Stromal cell of bone marrow (primary cell): Measurements from ENCODE around the gene ERCC6.

Experiments
- DNase-seq: peaks from one replicate; pipeline ENCODE4 v3.0.0-alpha.2; 2012; ENCODE audit warnings: low read depth

The ERCC6 gene

DNA sequence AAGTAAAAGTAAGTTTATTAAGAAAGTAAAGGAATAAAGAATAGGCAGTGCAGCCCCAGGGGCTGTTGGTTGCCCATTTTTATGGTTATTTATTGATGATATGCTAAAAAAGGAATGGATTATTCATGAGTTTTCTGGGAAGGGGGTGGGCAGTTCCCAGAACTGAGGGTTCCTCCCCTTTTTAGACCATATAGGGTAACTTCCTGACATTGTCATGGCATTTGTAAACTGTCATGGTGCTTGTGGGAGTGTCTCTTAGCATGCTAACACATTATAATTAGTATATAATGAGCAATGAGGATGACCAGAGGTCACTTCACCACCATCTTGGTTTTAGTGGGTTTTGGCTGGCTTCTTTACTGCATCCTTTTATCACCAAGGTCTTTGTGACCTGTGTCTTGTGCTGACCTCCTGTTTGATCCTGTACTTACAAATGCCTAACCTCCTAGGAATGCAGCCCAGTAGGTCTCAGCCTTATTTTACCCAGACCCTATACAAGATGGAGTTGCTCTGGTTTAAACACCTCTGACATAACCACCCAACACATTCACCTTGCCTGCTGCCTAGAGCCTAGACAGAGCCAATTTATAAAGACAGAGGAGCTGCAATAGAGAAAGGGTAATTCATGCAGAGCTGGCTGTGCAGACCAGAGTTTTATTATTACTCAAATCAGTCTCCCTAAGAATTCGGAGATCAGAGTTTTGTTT, 10.9 kb upstream of the ERCC6 start:
- DNase-seq = no peak

DNA sequence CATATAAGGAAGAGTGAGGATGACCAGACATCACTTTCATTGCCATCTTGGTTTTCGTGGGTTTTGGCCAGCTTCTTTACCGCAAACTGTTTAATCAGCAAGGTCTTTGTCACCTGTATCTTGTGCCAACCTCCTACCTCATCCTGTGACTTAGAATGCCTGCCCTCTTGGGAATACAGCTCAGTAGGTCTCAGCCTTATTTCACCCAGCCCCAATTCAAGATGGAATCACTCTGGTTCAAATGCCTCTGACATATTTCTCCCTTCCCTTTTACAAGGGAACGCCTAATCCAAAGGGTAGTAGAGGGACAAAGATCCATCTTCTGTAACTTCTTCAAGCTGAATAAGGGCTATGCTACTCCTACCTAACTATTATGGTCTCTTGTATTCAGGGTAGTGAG, 4.7 kb upstream of the ERCC6 start:
- no peak for DNase-seq

DNA sequence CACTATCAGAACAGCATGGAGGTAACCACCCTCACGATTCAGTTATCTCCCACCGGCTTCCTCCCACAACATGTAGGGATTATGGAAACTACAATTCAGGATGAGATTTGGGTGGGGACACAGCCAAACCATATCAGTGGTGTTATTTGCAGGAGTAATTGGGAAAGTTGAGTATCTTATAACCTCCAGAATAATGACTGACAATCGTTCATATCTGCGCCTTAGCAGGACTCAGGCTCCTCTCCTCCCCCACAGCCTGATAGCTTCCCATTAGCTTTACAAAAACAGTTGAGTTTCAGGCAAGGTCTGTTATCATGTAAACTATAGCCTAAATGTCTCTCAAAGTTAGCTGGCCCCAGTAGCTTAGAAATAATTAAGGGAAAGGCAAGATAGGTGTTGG, 3.4 kb upstream of the ERCC6 start:
- no peak for DNase-seq

DNA sequence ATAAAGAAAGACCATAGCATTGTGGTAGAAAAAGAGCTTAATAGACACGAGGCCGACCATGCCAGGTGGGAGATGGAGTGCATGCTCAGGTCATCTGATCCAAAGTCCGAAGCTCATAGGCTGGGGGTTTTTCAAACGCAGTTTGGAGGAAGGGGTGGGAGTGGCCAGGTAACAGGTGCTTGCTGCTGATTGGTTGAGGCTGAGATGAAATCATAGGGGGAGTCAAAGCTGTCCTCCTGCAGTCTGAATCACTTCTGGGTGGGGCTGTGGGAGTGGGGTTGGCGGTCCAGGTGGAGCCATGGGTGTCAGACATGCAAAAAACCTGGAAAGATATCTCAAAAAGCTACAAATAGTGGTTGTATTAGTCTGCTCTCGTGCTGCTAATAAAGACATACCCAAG, 2.8 kb upstream of the ERCC6 start:
- DNase-seq = no peak

DNA sequence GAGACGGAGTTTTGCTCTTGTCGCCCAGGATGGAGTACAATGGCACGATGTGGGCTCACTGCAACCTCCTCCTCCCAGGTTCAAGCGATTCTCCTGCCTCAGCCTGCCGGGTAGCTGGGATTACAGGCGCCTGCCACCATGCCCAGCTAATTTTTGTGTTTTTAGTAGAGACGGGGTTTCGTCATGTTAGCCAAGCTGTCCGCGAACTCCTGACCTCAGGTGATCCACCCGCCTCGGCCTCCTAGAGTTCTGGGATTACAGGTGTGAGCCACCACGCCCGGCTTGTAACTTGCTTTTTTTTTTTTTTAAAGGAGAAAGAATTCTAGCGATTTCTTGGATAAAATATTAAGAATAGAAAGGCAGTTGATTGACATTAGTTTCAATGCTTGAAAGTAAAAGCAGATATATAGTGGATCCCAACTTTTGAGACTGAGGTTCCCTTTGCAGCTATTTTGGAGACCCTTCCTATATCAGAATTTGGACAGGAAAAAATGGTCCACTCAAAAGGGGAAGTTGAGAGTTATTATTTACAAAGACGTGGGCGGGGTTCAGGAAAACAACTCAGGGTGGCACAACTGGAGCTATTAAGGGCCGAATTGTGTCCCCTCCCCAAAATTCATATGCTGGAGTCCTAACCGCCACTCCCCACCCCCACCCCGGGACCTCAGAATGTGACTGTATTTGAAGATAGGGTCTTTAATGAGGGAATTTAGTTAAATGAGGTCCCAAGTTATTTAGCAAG, 1.3 kb upstream of the ERCC6 start:
- DNase-seq = no peak

DNA sequence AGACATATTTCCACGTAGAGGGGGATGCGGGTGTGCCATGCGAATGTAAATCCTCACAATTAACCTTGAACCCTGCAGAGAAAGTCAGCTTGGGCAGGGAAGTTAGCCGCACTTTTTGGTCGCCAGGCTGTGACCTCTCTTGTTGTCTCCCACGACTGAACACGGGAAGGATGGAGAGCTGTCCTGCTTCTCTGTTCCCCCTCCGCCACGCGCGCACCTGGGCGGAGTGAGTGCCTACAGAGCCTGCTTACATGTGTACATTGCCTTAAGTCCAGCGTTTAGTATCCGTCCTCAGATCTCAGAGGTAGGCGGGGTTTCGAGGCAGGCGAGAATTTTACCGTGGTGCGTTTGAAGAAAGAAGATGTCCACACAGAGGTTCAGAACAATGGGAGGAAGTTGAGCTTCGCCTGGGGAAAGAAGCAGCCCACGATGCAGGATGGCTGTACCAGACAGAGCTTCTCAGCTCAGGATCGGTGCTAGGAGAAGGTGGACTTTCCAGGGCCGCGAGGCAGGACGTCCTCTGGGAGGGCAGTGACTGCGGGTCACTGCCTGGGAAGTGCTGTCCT, 482 bp upstream of the ERCC6 start:
- DNase-seq = no peak

DNA sequence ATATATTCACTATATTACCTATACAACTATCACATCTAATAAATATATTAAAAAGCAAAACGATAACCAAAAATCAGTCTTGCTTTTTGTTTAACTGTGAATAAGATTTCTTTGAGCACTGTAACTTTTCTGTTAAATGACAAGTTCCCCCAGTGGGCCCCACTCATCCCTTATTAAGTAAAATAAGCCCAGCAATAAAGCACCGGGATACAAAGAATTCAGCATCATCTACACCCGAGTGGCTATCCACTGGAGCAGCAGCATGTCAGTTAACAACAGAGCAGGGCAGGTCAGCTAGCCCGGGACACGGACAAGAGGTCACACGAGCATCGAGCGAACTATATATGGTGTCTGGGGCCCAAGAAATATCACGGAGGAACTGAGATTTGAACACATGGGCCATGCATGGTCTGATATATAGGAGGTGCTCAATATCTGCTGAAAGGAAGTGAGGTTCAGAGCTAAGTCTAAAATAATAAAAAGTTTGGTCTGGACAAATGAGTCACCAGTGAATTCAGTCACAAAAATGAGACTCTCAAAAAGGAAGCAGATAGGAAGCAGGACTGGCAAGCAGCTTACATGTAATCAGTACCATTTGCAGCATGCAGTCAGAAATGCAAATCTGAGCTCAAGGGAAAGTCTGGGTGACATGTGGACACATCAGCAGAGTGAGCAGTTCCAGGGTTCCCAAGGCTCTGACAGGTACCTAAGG, 4.1 kb downstream of the ERCC6 start:
- DNase-seq = peak; percentile 47

DNA sequence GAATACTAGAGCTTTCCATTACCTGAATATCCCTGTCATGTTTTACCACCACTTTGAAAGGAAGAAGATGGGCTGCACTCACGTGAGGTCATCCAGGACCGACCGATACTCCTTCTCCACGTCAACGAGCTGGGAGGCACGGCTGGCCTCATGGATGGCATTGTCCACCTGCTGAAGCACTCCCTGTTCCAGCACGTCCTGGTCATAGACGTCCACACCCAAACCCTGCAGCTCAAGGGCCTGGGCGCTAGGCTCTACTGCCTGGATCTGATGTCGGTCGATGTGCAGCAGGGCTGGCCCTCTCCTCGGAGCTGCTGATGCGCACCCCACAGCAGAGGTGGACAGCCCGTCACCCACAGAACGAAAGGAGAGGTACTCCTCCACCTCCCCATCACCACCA, 6.5 kb downstream of the ERCC6 start:
- no peak for DNase-seq

DNA sequence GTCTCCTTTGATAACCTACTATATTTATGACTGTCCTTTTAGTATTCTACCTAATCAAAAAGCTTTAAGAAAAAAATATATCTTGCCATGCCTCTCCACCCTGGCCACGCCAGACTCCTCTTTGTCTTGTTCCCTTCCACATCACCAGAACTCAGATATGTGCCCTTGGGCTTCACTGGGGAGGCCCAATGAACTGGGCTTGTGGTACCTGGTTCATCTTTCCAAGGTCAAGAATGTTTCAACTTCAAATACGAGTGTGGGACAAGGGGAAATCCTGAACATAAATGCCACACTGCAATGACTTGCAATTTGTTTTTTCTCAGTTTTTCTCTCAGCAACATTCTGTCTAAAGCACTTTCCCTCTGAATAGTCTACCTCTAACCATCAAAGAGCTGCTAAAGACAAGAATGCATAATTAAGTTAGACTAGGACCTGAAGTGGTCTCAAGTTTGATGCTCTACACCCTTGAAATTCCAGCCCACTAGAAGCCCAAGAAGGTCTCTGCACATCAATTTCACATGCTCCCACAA, 9.9 kb downstream of the ERCC6 start:
- DNase-seq = no peak

DNA sequence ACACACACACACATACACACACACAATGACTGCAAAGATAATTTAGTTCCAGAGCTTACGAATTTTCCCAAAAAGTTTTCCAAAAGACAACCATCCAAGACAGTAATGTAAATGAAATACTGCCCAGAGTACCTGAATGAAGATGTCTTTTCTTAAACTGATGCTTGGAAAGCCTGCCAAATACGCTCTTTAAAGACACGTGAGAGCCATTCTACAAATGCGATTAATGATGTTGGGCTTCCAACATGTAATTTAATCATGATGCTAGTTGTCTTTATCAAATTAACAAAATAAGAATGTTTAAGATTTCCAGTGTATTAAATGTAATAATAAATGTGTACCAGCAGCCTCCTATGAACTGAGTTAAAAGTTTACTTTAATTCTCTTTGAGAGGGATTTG, 11.1 kb downstream of the ERCC6 start:
- no peak for DNase-seq

DNA sequence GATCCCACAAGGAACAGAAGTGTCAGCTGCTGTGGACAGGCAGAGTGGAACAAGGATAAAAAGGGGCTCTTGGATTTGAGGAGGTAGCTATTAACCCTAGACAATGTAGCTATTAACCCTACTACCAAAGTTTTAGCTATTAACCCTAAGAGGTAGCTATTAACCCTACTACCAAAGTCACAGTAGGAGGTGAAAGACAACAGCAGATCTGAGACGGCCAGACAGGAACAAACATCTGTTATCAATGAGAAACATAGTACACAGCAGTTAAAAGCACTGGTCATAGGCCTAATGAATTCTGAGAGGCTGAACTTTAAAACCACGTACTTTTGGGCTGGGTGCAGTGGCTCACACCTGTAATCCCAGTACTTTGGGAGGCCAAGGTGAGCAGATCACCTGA, 11.9 kb downstream of the ERCC6 start:
- no peak for DNase-seq

DNA sequence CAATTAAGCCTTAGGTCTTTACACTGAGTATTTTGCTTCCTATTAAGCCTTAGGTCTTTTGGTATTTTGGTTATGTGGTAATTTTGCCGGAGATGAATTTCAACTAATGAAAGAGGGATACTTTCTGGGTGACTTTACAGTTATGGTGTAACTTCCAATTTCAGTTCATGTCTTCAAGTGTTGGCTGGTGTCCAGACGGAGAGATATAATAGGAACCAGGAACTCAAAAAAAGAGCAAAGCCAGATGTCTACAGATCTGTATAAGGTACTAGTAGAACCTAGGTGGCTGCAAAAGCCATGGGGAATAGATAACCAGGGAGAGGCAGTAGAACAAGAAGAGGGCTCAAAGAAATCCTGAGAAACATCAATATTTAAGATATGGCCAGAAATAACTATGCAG, 12.3 kb downstream of the ERCC6 start:
- DNase-seq = no peak

DNA sequence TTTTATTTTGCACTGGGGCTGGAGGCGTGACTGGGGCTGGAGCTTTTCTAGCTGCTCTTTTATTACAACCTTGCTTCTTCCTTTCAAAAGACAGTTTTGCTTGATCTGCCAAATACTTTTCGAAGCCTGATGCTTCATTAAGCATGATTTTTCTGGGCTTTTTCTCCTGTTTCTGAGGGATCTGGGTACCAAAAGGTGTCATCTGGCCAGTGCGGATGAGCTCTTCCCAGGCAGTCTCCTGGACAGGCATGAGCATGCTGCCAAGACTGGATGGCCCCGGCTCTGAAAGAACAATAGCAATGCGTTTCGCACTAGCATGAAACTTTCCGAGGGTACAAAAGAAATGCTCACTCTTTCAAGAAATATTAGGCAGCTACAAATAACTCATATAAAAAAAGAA, 14.4 kb downstream of the ERCC6 start:
- no peak for DNase-seq

DNA sequence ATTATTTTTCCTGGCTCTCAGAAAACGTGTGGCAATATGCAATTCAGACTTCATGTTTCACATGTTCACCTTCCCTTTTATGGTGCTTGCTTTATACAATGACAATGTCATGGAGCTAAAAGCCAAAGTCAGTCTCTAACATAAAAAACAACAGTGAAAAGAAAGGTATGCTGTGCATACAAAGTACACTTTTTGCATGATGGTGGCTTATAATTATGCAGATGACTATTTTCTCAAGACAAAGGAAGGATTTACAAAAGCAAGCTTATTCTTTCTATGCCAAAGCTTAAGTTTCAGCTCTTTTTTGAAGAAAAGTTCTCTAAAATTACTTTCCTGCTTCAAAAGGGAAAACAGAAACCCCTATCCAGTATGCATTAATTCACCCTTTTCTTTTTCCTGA, 15.6 kb downstream of the ERCC6 start:
- DNase-seq = no peak

DNA sequence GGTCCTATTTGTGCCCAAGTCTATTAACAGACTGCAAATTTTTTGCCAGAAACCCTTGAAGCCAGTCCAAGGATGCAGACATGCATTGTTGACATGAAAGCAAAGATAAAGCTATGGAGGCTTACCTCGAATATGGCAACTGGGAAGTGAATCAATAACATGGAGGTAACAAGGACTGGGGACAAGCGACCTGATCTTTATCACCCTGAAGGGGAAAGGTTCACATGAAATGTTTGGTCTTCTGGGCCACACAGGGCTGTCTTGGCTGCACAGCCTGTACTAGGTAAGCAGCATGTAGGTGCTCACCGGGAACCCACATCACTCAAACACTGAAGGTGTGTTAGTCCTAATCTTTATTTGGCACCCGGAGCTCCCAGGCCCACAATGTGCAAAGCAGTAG, 17.9 kb downstream of the ERCC6 start:
- DNase-seq = no peak

DNA sequence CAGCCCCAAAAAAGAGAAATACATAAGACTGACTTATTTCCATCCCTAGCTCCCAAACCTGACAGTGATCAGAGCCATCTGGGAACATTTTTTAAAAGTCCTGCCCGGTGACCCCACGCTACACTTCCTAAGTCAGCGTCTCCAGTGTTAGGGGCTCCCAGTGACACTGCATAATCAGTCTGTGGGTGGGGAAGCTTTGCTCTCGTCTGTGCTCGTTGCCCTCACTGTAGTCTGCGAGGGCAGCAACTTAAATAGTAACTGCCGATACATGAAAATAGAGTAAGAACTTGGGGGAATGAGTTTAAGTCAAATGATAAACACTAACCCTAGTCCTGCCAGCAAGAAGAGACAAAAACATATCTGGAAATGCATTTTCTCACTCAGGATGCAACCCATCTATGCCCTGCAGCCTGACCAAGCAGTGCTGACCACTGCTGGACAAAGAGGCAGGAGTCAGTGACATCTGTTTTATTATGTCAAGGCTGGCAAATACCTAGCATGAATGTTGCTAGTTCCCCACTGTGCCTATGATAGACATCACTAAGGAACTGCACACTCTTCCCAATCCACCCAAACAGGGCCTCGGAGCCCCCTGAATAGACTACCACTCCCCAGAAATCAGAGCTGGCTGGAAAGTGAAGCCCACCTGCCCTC, 18.7 kb downstream of the ERCC6 start:
- no peak for DNase-seq

DNA sequence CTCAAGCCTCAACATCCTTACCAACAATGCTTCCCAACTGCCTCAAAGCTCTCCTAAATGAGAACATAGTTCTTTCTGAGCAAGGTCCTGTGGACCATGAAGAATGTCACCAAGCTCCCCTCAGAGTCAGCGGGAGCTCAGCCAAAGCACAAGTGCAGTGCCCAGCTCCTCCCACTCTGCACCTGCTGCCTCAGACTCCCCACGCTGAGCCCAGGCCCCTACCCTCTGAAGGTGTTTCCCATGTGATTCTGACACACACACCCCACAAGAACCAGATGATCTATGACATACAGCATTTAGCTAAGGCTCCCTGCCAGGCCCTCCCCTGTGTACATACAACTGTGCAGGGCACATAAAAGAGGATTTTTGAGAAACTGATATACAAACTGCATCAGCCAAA, 19.2 kb downstream of the ERCC6 start:
- DNase-seq = no peak

DNA sequence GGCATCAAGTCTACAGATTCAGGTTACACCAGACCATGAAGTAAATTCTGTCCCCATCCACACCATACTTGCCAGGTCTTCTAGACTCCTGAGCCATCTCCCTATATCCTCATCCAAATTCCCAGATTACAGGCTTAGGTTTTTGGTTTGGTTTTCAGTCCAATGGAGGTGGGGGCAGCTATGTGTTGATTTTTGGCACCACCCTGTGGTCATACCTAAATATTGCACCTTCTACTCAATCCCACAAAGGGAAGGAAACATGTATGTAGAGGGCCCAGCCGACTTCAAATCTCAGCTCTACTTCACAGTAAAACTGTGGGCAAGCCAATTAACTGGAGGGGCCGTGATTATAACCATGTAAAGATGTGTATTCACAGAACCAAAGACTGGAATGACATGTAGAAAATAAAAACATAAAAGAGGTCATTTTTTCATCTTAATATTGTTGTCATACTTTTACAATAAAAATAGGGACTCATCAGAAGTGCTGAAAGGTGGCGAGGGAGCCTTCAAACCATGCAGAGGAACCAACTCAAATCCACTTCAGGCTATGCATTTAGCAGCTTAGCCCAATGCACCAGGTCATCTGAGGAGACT, 19.8 kb downstream of the ERCC6 start:
- DNase-seq = peak; percentile 21

DNA sequence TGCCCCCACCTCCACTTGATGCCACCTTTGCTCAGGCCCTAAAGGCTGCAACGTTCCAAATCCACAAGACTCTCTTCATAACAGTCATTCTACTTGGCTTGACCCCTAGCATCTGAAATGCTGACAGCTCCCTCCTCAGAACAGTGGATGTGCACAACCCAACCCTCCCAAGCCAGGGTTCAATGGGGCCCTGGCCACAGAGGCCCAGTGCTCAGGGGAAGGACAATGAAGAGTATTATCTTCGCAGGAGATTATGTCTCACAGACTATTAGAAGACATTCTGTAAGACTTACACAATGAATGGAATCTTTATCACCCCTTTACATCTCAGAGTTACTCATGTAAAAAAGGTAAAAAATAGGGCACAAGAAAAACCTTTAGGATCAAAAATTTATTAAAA, 20.4 kb downstream of the ERCC6 start:
- DNase-seq = no peak

DNA sequence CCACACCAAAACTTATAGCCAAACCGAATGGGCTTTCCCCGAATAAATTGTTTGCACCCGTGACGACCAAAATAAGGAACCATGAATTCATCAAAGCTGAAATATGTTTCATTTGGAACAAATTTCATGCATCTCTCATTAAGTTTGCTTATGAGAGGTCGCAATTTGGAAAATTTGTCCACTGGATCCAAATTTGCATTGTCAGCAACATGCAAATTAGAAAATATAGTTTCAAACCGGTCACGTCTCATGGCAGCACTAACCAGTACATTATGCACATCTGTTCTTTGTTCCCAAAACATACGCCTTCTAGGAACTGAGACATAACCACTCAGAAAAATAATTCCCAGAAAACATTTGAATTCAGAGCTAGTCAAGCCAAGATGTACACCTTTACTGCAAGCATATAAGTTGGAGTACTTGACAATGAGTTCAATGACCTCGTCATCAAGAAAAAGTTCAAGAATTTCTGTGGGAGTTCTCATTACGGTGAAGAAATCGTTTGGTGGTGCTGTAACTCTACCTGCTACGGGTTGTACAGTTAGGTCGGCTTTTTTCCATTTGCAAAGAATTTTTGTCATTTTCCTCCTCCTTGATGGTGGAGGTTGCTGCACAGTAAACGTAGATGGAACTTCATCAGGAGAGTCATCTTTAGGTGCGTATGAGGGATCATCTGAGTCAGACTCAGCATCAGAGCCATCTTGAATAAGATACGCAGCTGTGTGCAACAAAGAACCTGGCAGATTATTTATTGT, 22.5 kb downstream of the ERCC6 start:
- DNase-seq = no peak
